Adipose tissue (tissue), 3 donors: ENCODE results near the gene MAEA. TPM values are rescaled to one million over a fixed set of nuclear protein-coding genes. Genes with fewer than 3 reads are reported as not detected.
"Not testable (repeated sequence)": the region's sequence is repeated elsewhere in the genome, so short reads cannot be mapped to it uniquely, and the experiment has no call there.

Experiments
- H3K27ac ChIP-seq: one replicate; pipeline ENCODE4 v1.5.1; 2013; ENCODE audit warnings: low read depth, low read length
- WGBS, 3 donors: extraction: QIAGEN DNeasy Blood & Tissue Kit; methylation state at CpG; one replicate each; pipeline ENCODE4 v1.1.7; 2013; 5-methylcytosine and 5-hydroxymethylcytosine counted together
- polyA plus RNA-seq, 3 donors: library from polyadenylated mRNA; stranded (reverse); fragments of 200-250 nt; gene quantifications; one replicate each; pipeline ENCODE4 v1.2.3, GENCODE V29; 2013
- donor health status: healthy with polysubstance abuse.
- donor health status: Bipolar disorder and iron deficiency.
- donor health status: healthy.

The MAEA gene
- polyA plus RNA-seq, 3 donors, result 38.1 to 43.9 (median 43.6) TPM

GRCh38 chr4:1266881-1267763, 22.6 kb upstream of the MAEA start:
- WGBS, 3 donors, result 86 to 91% (median 86%) methylated on average over 9 of the region's 9 CpGs

GRCh38 chr4:1269209-1269608, 20.5 kb upstream of the MAEA start:
- H3K27ac ChIP-seq, result no peak overlapping the region

More at GRCh38 chr4:1266881-1267763, 22.6 kb upstream of the MAEA start:
- H3K27ac ChIP-seq, result no peak overlapping the region

- 95 to 98% (median 98%) methylated on average over 5 of the region's 5 CpGs for WGBS, 3 donors
Observed at GRCh38 chr4:1271686-1272085, 18.0 kb upstream of the MAEA start.

GRCh38 chr4:1274871-1275270, 14.8 kb upstream of the MAEA start:
- 72 to 82% (median 77%) methylated on average over 9 of the region's 9 CpGs for WGBS, 3 donors
- no peak overlapping the region for H3K27ac ChIP-seq

More at GRCh38 chr4:1271686-1272085, 18.0 kb upstream of the MAEA start:
- no peak overlapping the region for H3K27ac ChIP-seq

- 92 to 95% (median 93%) methylated on average over 2 of the region's 2 CpGs for WGBS, 3 donors
- no peak overlapping the region for H3K27ac ChIP-seq
Observed at GRCh38 chr4:1276984-1277383, 12.7 kb upstream of the MAEA start.

- H3K27ac ChIP-seq, result no peak overlapping the region
- 83 to 84% (median 83%) methylated on average over 15 of the region's 15 CpGs for WGBS, 3 donors
Observed at GRCh38 chr4:1277667-1278665, 11.7 kb upstream of the MAEA start.

GRCh38 chr4:1279253-1279652, 10.4 kb upstream of the MAEA start:
- 89 to 91% (median 91%) methylated on average over 10 of the region's 10 CpGs for WGBS, 3 donors
- H3K27ac ChIP-seq, result no peak overlapping the region

- WGBS, 3 donors, result 82 to 91% (median 88%) methylated on average over 9 of the region's 9 CpGs
- no peak overlapping the region for H3K27ac ChIP-seq
Observed at GRCh38 chr4:1283711-1284110, 6.0 kb upstream of the MAEA start.

GRCh38 chr4:1285151-1285789, 4.4 kb upstream of the MAEA start:
- H3K27ac ChIP-seq, result no peak overlapping the region
- WGBS, 3 donors, result 76 to 83% (median 77%) methylated on average over 11 of the region's 11 CpGs

GRCh38 chr4:1285790-1286553, 3.7 kb upstream of the MAEA start:
- no peak overlapping the region for H3K27ac ChIP-seq
- WGBS, 3 donors, result 81 to 89% (median 85%) methylated on average over 20 to 21 of the region's 21 CpGs

- 56 to 66% (median 56%) methylated on average over 7 of the region's 7 CpGs for WGBS, 3 donors
Observed at GRCh38 chr4:1288786-1289185, 905 bp upstream of the MAEA start.

GRCh38 chr4:1290165-1290977, 680 bp downstream of the MAEA start:
- 1% methylated on average over 45 to 47 of the region's 47 CpGs for WGBS, 3 donors
- H3K27ac ChIP-seq, result no peak overlapping the region

More at GRCh38 chr4:1288786-1289185, 905 bp upstream of the MAEA start:
- no peak overlapping the region for H3K27ac ChIP-seq

- WGBS, 3 donors, result 33 to 67% (median 64%) methylated on average over 9 of the region's 9 CpGs
- H3K27ac ChIP-seq, result no peak overlapping the region
Observed at GRCh38 chr4:1291091-1291490, 1.4 kb downstream of the MAEA start.

- WGBS, 3 donors, result 46 to 69% (median 66%) methylated on average over 11 of the region's 11 CpGs
- H3K27ac ChIP-seq, result no peak overlapping the region
Observed at GRCh38 chr4:1291996-1292702, 2.5 kb downstream of the MAEA start.

GRCh38 chr4:1292703-1293011, 3.0 kb downstream of the MAEA start:
- WGBS, 3 donors, result 81 to 90% (median 85%) methylated on average over 7 to 8 of the region's 8 CpGs
- not testable (repeated sequence) for H3K27ac ChIP-seq

- 75 to 89% (median 89%) methylated on average over 4 of the region's 4 CpGs for WGBS, 3 donors
- no peak overlapping the region for H3K27ac ChIP-seq
Observed at GRCh38 chr4:1293531-1293941, 3.8 kb downstream of the MAEA start.

- WGBS, 3 donors, result 53 to 70% (median 61%) methylated on average over 15 of the region's 15 CpGs
- H3K27ac ChIP-seq, result no peak overlapping the region
Observed at GRCh38 chr4:1293991-1294390, 4.3 kb downstream of the MAEA start.
